SIG-M5 treated with dmso at 0.1 percent for 504 hours (cell line): ENCODE data around the gene IRF2BP1.

Source experiments
- DNase-seq: peaks from one replicate; lab custom pipeline; 2025; ENCODE audit not compliant: unreplicated experiment; lab: John Stamatoyannopoulos, UW

Gene IRF2BP1, protein sequence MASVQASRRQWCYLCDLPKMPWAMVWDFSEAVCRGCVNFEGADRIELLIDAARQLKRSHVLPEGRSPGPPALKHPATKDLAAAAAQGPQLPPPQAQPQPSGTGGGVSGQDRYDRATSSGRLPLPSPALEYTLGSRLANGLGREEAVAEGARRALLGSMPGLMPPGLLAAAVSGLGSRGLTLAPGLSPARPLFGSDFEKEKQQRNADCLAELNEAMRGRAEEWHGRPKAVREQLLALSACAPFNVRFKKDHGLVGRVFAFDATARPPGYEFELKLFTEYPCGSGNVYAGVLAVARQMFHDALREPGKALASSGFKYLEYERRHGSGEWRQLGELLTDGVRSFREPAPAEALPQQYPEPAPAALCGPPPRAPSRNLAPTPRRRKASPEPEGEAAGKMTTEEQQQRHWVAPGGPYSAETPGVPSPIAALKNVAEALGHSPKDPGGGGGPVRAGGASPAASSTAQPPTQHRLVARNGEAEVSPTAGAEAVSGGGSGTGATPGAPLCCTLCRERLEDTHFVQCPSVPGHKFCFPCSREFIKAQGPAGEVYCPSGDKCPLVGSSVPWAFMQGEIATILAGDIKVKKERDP

DNA sequence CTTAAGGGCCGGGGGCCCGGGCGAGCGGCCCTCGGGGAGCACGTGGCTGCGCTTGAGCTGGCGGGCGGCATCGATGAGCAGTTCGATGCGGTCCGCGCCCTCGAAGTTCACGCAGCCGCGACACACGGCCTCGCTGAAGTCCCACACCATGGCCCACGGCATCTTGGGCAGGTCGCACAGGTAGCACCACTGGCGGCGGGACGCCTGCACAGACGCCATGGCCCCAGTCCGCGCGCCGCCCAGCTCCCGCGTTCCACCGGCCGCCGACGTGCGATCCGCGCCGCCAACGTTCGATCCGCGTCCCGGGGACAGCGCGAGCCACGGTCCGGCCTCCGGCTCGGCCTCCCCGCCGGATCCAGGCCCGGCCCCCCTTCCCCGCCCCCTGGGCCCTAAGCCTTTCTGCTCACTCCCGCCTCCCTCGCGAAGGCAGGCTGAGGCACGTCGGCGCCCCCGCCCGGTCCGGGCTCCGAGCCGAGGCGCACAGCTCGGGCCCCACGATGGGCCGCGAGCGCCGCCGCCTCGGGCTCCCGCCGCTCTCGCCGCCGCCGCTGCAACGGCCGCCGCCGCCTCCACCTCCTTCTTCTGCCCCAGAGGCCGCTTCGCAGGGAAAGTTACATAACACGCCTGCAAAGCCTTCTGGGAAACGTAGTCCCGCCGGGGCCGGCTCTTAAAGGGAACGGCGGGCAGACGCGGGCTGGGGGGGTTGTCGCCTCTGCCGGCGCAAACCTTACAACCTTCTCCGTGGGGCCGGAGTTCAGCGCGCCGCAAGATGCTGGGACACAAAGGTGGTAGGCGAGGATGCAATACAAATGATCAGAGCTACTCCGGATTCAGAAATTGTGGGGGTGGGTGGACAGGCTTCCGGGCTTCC is at the start of gene IRF2BP1:
Gene IRF2BP1 (minus strand): TSS at position 586 of the 871 bp plus-strand sequence. CDS start 367 bp downstream, at position 219.
- DNase-seq = peak; percentile 92

DNA sequence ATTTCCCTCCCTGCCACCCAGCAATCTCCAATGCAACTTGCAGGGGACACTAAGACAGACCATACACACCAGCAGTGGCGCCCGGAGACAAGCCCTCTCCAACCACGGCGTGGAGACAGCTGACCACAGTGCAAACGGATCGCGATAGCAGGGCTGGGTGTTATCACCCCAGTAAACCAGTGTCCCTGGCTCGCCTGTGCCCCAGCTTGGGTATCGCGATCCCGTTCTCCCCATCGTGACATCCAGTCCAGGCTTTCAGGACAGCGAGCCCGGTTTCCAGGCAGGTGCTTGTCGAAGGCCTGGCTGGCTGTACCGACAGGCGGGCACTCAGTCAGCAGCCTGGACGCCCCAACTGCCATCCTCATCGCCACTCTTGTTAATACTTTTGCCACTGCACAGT is 49.3 kb upstream of the IRF2BP1 start:
- no peak for DNase-seq

DNA sequence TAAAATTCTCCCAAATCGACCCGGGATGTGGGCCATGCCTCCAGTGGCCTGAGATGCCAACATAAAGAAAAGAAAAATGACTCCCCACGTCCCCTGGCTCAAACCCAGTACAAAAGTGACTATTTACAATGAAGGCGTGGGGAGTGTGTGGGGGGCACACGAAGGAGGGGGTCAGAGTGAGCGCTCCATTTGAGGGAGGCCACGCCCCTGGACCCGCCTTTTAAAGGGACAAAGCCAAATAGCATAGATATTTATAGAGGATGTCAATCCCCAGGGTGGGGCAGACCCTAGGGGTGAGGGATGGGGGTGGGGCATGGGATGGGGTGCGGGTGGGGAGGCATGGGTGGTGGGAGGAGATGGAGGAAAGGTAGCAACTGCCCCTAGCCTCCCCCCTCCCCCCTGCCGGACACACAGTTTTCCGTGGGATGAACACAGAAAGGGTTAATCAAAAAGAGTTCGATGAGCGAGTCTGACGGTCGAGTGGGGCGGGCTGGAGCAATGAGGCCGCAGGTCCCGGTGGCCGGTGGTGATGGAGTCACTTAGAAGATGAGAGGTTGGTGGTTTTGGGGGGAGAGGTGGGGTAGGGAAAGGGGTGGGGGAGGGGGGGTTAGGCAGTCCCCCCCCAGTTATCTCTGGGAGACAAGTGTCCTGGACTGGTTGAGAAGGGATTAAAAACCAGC is 48.8 kb upstream of the IRF2BP1 start:
- no peak for DNase-seq

DNA sequence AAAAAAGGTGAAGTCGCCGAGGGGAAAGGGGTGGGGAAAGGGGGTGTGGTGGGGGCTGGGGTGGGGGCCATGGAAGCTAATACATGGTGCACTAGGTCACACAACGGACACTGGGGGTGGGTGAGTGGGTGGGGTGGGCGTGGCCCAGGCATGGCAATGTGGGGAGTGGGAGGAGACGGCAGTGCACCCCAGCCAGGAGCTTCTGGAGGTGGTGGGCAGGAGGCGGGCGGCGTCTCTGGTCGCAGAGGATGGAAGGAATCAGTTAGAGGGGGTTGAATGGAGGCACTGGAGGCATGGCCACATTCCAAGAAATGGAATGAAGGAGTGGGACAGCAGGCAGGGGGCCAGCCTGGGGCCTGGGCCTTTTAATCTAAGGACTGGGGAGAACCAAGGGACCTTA is 47.8 kb upstream of the IRF2BP1 start:
- no peak for DNase-seq

DNA sequence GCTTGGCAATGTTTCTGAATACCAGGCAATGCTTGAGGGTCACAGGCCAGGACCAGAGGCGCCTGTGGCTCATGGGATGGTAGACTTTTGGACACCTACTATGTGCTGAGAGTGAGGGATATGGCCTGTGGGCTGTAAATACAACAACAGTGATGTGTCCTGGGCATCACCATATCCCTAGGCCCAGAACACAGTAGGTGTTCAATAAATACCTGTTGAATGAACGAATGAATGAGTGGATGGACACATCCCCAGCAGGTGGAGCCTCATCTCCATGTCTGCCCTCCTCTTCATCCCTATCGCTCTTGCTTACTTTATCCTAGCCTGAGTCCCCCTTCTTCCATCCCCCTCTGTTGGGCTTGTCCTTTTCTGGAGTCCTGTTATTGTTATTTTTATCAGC is 45.1 kb upstream of the IRF2BP1 start:
- DNase-seq = no peak

DNA sequence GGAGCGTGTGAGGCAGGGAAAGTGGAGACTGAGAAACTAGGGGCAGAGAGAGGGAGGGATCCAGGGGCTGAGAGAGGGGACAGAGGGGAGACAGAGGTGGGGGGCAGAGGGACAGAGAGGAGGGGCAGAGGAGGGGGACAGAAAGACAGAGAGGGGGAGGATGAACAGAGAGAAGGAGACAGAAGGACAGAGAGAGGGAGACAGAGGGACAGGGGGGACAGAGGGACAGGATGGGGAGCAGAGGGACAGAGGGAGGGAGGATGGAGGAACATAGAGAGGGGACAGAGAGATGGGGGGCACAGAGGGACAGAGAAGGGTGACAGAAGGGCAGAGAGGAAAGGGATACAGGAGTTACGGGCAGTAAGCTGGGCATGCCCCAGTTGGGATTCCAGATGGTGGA is 43.3 kb upstream of the IRF2BP1 start:
- DNase-seq = no peak

DNA sequence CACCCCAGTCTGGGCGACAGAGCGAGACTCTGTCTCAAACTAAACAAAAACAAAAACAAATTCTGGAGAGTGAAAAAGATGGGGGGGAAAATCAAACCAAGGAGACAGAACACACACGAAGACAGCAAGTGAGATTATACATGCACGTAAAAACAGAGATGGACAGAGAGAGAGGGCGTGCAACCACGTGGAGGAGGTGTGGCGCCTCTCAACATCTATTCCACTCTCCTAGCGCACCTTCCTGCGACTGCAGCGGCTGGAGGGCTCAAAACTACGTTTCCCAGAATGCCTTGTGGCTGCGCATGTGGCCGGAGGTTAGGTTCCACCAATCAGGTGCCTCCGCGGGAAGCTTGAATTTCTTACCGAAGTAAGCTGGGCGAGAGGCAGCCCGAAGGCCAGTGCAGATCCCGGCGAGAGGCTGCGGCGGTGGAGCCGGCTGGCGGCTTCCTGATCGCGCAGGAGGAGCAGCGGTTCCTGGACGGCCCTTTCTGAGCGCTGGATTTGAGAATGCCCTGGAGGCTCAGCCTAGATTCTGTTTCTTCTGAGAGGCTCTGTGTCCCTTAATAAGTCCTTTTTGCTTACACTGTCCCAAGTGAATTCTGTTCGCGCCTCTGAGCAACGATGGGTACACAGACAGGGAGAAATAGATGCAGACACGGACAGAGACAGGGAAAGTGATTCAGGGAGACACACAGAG is 41.8 kb upstream of the IRF2BP1 start:
- DNase-seq = peak; percentile 75

DNA sequence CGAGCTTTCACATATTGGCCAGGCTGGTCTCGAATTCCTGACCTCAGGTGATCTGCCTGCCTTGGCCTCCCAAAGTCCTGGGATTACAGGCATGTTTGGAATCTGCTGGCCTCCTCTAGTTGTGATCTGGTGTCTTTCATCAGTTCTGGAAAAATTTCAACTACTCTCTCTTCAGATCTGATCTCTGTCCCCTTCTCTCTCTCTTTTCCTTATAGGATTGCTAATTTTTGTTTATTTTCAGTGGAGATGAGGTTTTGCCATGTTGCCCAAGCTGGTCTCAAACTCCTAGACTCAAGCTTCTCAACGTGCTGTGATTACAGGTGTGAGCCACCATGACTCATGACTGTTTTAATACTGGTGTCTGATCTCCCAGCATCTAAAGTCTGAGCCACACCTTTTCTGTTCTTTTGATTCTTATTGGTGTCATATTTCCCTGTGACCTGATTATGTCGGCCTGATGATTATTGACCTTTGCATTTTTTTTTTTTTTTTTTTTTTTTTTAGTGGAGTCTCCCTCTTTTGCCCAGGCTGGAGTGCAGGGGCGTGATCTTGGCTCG is 39.0 kb upstream of the IRF2BP1 start:
- DNase-seq = no peak

DNA sequence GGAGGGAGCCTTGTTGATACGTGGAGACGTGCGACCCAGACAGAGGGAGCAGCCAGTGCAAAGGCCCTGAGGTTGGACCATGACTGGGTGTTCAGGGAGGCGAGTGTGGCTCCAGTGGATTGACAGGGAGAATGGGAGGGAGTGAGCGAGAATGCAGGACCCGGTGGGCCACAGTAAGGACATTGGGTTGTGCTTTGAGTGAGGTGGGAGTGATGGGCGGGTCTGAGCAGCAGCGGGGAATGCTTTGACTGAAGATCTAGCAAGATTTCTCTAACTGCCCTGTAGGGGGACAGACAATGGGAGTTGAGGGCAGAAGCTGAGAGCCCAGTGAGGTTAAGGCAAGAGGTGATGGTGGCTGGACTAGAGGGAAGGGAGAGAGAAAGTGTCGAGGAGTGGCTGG is 36.3 kb upstream of the IRF2BP1 start:
- no peak for DNase-seq

DNA sequence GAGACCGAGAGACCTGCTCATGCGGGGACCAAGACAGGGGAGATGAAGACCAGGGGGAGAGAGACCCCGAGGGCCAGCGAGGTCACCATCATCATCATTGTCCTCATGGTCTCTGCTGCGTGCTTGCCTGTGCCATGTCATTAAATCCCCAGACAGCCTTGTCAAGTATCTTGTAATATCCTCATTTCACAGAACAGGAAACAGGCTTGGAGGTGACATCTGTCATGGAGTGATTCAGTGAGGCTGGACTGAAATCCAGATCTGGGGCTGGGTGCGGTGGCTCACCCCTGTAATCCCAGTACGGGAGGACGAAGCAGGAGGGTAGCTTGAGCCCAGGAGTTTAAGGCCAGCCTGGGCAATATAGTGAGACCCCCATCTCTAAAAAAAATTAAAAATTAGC is 34.5 kb upstream of the IRF2BP1 start:
- no peak for DNase-seq

DNA sequence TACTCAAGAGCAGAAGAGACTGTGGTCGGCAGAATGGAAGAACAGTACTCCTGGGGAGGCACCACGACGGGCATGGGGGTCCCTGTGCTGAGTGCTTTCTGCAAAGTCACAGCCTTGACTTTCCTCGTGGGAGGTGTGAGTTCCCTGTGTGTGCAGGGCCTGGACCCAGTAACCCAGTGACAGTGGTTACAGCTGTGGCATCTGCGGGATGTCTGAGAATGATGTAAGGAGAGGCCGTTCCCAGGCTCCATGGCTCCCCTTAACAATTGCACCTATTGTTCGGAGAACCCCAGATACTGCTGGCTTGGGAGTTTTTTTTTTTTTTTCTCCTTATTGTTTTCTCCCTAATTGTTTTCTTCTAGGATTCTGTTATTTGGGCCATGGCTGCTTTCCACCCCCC is 33.7 kb upstream of the IRF2BP1 start:
- no peak for DNase-seq

DNA sequence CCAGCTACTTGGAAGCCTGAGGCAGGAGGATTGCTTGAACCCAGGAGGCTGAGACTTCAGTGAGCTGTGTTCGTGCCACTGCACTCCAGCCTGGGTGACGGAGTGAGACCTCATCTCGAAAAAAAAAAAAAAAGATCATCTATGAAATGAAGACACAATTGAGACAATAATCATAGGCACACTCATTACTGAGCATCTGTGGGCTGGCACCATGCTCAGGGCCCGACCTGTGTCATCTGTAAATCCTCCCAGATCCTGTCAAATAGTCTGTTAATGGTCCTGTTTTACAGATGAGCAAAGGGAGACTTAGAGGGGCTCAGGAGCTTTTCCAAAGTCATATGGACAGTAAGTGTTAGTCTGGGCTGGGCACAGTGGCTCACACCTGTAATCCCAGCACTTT is 32.8 kb upstream of the IRF2BP1 start:
- DNase-seq = no peak

DNA sequence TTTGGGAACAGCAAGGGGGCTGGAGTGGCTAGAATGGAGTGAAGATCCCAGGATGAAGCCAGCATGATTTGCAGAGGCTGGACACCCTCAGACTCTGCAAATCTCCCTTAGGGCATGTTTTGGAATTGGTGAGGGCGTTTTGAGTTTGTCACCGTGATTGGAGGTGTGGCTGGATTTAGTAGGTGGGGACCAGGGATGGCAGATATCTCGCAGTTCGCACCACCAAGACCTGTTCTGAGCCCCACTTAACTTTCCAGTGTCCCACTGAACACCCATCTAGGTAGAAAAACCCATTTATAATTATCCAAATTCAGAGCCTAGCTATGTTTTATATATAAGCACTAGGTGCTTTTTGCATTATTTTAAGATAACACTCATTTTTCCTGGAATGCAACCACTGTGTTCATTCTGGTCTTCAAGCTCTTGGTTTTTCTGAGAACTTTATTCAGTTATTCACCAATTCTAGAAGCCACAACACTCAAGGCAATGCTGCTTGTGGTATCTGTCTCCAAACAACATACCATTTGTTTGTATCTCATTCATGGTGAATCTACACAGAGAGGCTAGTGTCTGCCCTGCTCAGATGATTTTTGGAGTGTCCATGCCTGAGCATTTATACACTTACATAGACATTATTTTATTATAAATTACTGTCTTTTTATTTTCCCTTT is 31.6 kb upstream of the IRF2BP1 start:
- no peak for DNase-seq

DNA sequence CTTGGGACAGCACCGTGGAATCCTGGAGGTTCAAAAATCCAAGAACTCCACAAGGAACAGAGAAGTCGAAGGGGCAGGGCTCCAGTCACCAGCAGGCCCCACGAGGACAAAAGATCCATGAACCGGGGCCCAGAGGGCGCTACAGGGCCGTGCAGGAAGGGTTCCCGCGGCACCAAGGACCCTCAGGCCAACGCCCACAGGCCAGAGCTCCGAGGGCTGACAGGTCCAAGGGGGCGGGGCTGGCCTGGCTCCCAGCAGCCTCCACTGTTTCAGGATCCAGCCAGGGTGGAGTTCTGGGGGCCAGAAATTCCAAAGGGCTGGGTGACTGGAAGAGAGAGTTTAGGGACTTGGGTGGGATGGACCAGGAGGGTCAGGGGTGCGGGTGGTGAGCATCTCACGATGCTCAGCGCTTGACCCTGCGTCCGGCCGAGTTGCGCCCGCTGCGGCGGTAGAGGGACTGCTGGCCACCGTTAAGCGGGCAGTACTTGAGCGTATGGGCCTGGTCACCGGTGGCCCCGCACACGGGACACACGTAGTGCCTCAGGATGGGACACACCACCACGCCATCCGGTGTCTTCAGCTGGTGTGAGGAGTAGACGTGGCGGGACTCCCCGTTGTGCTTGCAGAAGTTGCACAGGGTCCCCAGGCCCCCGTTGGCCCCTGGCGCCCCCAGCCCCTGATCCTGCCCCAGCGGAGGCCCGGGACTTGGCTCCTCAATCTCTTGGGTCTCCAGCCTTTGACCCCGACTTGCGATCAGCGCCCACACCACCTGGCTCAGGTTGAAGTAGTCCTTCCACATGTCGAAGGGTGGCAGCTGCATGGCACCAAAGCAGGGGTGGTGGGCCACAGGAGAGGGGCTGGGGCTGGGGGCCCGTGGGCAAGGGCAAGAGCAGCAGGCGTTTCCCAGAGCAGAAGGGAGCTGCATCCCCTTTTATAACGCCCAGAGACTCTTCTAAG is 28.2 kb upstream of the IRF2BP1 start, which contains the start of gene NANOS2:
Gene NANOS2 (minus strand): TSS at position 905 of the 957 bp plus-strand sequence. CDS start 85 bp downstream, at position 820.
- no peak for DNase-seq

DNA sequence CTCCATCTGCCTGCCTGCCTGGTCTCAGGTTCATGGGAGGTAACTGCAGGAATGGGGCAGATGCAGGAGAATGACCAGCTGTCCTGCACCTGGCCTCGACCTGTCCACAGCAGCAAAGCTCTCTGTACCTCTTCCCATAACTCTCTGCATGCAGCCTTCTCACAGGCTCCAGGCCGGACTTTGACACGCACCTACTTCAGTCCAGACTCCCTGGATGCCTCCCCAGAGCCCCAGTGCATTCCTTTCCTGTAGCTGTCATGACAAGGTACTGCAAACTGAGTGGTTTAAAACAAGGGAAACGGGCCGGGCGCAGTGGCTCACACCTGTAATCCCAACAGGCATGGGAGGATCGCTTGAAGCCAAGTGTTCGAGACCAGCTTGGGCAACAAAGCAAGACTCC is 25.4 kb upstream of the IRF2BP1 start:
- DNase-seq = no peak

DNA sequence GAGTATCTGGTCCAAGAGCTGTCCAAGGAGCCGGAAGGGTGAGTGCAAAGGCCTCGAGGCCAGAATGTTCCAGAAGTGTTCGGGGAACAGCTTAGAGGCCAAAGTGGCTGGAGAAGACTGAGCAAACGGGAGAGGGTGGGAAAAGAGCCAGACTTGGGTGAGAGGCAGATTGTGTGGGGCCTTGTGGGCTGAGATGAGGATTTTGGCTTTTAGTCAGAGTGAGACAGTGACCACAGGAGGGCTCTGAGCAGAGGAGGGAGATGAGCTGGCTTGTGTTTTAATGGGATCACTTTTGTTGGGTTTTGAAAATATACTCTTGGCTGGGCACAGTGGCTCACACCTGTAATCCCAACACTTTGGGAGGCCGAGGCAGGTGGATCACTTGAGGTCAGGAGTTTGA is 23.0 kb upstream of the IRF2BP1 start:
- no peak for DNase-seq

DNA sequence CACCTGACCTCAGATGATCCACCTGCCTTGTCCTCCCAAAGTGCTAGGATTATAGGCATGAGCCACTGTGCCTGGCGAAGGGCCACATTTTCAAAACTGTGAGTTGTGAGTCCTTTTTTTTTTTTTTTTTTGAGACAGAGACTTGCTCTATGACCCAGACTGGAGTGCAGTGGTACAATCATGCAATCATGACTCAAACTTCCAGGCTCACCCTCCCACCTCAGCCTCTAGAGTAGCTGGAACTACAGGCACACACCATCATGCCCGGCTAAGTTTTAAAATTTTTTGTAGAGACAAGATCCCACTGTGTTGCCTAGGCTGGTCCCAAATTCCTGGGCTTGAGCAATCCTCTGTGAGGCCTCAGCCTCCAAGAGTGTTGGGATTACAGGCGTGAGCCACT is 20.3 kb upstream of the IRF2BP1 start:
- no peak for DNase-seq

DNA sequence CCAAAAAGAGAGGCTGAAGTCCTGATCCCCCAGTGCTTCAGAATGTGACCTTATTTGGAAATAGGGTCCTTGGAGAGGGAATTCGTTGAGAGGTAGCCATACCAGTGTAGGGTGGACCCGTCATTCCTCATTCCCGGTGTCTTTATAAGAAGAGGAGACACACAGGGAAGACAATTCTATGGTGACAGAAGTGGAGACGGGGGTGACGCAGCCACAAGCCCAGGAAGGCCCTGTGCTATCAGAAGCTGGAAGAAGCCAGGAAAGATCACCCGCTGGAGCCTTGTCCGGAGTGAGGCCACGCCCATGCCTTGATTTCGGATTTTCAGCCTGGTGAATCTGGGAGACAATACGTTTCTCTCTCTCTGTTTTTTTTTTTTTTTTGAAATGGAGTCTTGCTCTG is 19.1 kb upstream of the IRF2BP1 start:
- DNase-seq = no peak
